CD14-positive monocyte (primary cell): Measurements from ENCODE around the gene CCR8. TPM values are rescaled to one million over a fixed set of nuclear protein-coding genes. Genes with fewer than 3 reads are reported as not detected.

Experiments used
- DNase-seq, 3 donors: peaks; one replicate each; pipeline ENCODE4 v3.0.0-alpha.2; 2011 to 2022
- H2AFZ ChIP-seq: 2 replicates; pipeline ENCODE4 v1.6.0; 2012; ENCODE audit warnings: mild to moderate bottlenecking, low read depth, low read length, inconsistent platforms; ENCODE audit not compliant: insufficient read depth, poor library complexity, severe bottlenecking
- H3K27ac ChIP-seq, 2 donors: 1 replicate in 1 of 2; 2 replicates in 1 of 2; pipeline ENCODE4 v1.5.1; 2012 to 2013; ENCODE audit warnings: low read length in 2 of 2, control low read depth in 1 of 2, inconsistent platforms in 1 of 2, low read depth in 1 of 2, mild to moderate bottlenecking in 1 of 2
- H3K27me3 ChIP-seq, 2 donors: one replicate each; pipeline versions ENCODE4 v1.6.0 to v1.6.1; 2011 to 2013; ENCODE audit warnings: low read length in 2 of 2; ENCODE audit not compliant: control insufficient read depth in 2 of 2, insufficient read depth in 2 of 2
- H3K36me3 ChIP-seq, 2 donors: replicated peaks in 1 of 2; 1 replicate in 1 of 2; 2 replicates in 1 of 2; pipeline versions ENCODE4 v1.5.1 to v1.6.1; 2012 to 2013; ENCODE audit warnings: low read length in 2 of 2, control low read depth in 1 of 2, inconsistent platforms in 1 of 2, mild to moderate bottlenecking in 1 of 2; ENCODE audit not compliant: insufficient read depth in 2 of 2, control insufficient read depth in 1 of 2
- H3K4me1 ChIP-seq, 2 donors: 1 replicate in 1 of 2; 2 replicates in 1 of 2; pipeline versions ENCODE4 v1.5.1 to v1.6.1; 2012 to 2013; ENCODE audit warnings: low read length in 2 of 2, control low read depth in 1 of 2, inconsistent platforms in 1 of 2, mild to moderate bottlenecking in 1 of 2, moderate library complexity in 1 of 2; ENCODE audit not compliant: insufficient read depth in 2 of 2, control insufficient read depth in 1 of 2
- H3K4me2 ChIP-seq: replicated peaks from 2 replicates; pipeline ENCODE3; 2012; ENCODE audit warnings: low read length, moderate library complexity, mild to moderate bottlenecking; ENCODE audit not compliant: poor library complexity, severe bottlenecking; ENCODE audit errors: extremely low read depth
- H3K4me3 ChIP-seq, 3 experiments: fragments of 200-600 bp in 1 of 3; sonication (generic) in 1 of 3; replicated peaks in 1 of 3; 1 replicate in 2 of 3; 2 replicates in 1 of 3; pipeline ENCODE4 v1.5.1; 2011 to 2013; ENCODE audit warnings: low read length in 3 of 3, mild to moderate bottlenecking in 3 of 3, control low read depth in 2 of 3, low read depth in 2 of 3, inconsistent platforms in 1 of 3, moderate library complexity in 1 of 3
- H3K79me2 ChIP-seq: 2 replicates; pipeline ENCODE4 v1.6.0; 2012; ENCODE audit warnings: mild to moderate bottlenecking, control low read depth, inconsistent platforms, low read length, moderate library complexity; ENCODE audit not compliant: insufficient read depth
- H3K9ac ChIP-seq: 2 replicates; pipeline ENCODE4 v1.6.0; 2017; ENCODE audit warnings: low read length, mild to moderate bottlenecking; ENCODE audit not compliant: insufficient read depth, poor library complexity, severe bottlenecking
- H3K9me3 ChIP-seq, 2 donors: replicated peaks in 1 of 2; 1 replicate in 1 of 2; 2 replicates in 1 of 2; pipeline versions ENCODE4 v1.5.1 to v1.6.1; 2012 to 2013; ENCODE audit warnings: low read length in 2 of 2, control low read depth in 1 of 2; ENCODE audit not compliant: control insufficient read depth in 1 of 2, insufficient read depth in 1 of 2
- H4K20me1 ChIP-seq: 2 replicates; pipeline ENCODE4 v1.6.0; 2012; ENCODE audit warnings: mild to moderate bottlenecking, low read length, control low read depth, moderate library complexity; ENCODE audit not compliant: insufficient read depth
- H3K27ac Mint-ChIP-seq, 7 donors: one replicate each; pipeline ENCODE4 v1.8.0; 2020; ENCODE audit warnings: mild to moderate bottlenecking in 7 of 7, mixed read lengths in 7 of 7, moderate library complexity in 6 of 7, inconsistent platforms in 2 of 7
- H3K27me3 Mint-ChIP-seq, 3 donors: one replicate each; pipeline ENCODE4 v1.8.0; 2021 to 2022; ENCODE audit warnings: low read depth in 3 of 3, mild to moderate bottlenecking in 3 of 3, mixed read lengths in 3 of 3, moderate library complexity in 3 of 3, inconsistent platforms in 1 of 3
- H3K36me3 Mint-ChIP-seq, 2 donors: one replicate each; pipeline ENCODE4 v1.8.0; 2020; ENCODE audit warnings: mixed read lengths in 2 of 2, inconsistent platforms in 1 of 2, mild to moderate bottlenecking in 1 of 2
- H3K4me1 Mint-ChIP-seq: one replicate; pipeline ENCODE4 v1.8.0; 2020; ENCODE audit warnings: mild to moderate bottlenecking, mixed read lengths
- H3K4me3 Mint-ChIP-seq, 2 donors: one replicate each; pipeline ENCODE4 v1.8.0; 2020; ENCODE audit warnings: mild to moderate bottlenecking in 2 of 2, mixed read lengths in 2 of 2, moderate library complexity in 1 of 2
- H3K9me3 Mint-ChIP-seq, 7 donors: one replicate each; pipeline ENCODE4 v1.8.0; 2020 to 2022; ENCODE audit warnings: mixed read lengths in 7 of 7, mild to moderate bottlenecking in 6 of 7, moderate library complexity in 6 of 7, inconsistent platforms in 2 of 7
- CTCF ChIP-seq: fragments of 200-600 bp; IDR thresholded peaks from one replicate; pipeline ENCODE4 v1.8.0; 2022; ENCODE audit warnings: antibody characterized with exemption, mild to moderate bottlenecking
- WGBS: methylation state at CpG from one replicate; pipeline ENCODE4 v1.1.5; 2013; ENCODE audit warnings: missing lambda C conversion rate; ENCODE audit not compliant: insufficient coverage; 5-methylcytosine and 5-hydroxymethylcytosine counted together
- intact Hi-C, 2 donors: fragments of 100-400 bp; cut with micrococcal nuclease; formaldehyde crosslinking; loops; one replicate each; pipeline versions ENCODE4 v1.15.0 to v1.15.1; 2023
- polyA plus RNA-seq, 3 donors: library from polyadenylated mRNA; depleted of rRNA in 1 of 3; unstranded in 2 of 3; stranded (reverse) in 1 of 3; fragments of 300-500 nt in 2 of 3; fragments of >200 nt in 1 of 3; fragmentation: Illumina TruSeq in 2 of 3; gene quantifications; 1 replicate in 2 of 3; 2 replicates in 1 of 3; pipeline ENCODE4 v1.2.3, GENCODE V29; 2012 to 2021

CCR8 gene
- polyA plus RNA-seq, 3 donors: not detected

- no peak for TF ChIP-seq CTCF
- Histone ChIP-seq H3K4me2 (no peak overlapping the region), H3K27me3 (no peaks in the 10 kb centered on the region), H3K9me3 (no peaks in the 10 kb centered on the region), H3K9ac (no peak overlapping the region), H4K20me1 (no peaks in the 10 kb centered on the region), H2AFZ (no peak overlapping the region), H3K36me3 (no peaks in the 10 kb centered on the region), H3K4me1 (peaks cover 16 to 22% of the 10 kb centered on the region in 2 donors), H3K79me2 (peaks cover 6% of the 10 kb centered on the region), H3K4me3 (no peak overlapping the region), H3K27ac (no peak overlapping the region)
- Mint-ChIP-seq H3K27ac (no peak overlapping the region), H3K4me1 (peaks cover 14% of the 10 kb centered on the region), H3K4me3 (no peak overlapping the region), H3K9me3 (no peaks in the 10 kb centered on the region), H3K27me3 (peaks cover 0 to 4% (median 2%) of the 10 kb centered on the region in 3 donors), H3K36me3 (no peaks in the 10 kb centered on the region)
- no peak for DNase-seq
- no CpG with 5 or more reads among the region's 5 CpGs for WGBS
- intact Hi-C loops: no loop called here
Measured at GRCh38 chr3:39379778-39380155, 50.3 kb downstream of the CCR8 start.

- no peak overlapping the region for H3K4me3 Mint-ChIP-seq
- peaks cover 16 to 22% of the 10 kb centered on the region in 2 donors for H3K4me1 ChIP-seq
- H3K79me2 ChIP-seq: peaks cover 21% of the 10 kb centered on the region
- H3K4me3 ChIP-seq: no peak overlapping the region
- no peak overlapping the region for H3K27ac Mint-ChIP-seq
- no peak overlapping the region for H3K4me2 ChIP-seq
- H3K9me3 Mint-ChIP-seq: no peaks in the 10 kb centered on the region
- no peaks in the 10 kb centered on the region for H3K27me3 ChIP-seq
- peaks cover under 1 to 3% of the 10 kb centered on the region in 2 donors for H3K36me3 Mint-ChIP-seq
- H4K20me1 ChIP-seq: peaks cover 11% of the 10 kb centered on the region
- intact Hi-C loops: no loop called here
- H3K27me3 Mint-ChIP-seq: peaks cover 0 to 2% (median 2%) of the 10 kb centered on the region in 3 donors
- no peak overlapping the region for H3K9ac ChIP-seq
- H3K9me3 ChIP-seq: no peaks in the 10 kb centered on the region
- peaks cover 23% of the 10 kb centered on the region for H3K4me1 Mint-ChIP-seq
- H3K36me3 ChIP-seq: no peaks in the 10 kb centered on the region
- no peak overlapping the region for H2AFZ ChIP-seq
- H3K27ac ChIP-seq: no peak overlapping the region
- no peak for TF ChIP-seq CTCF
- DNase-seq: no peak
- no CpG with 5 or more reads among the region's 3 CpGs for WGBS
Measured at GRCh38 chr3:39381432-39381831, 51.9 kb downstream of the CCR8 start.

Other genes with a start within 250 kb of the CCR8 start
- gene GORASP1, start 222.1 kb upstream of the CCR8 start, polyA plus RNA-seq: 100 to 1,000 TPM in 1 of 3 donors, 10 to 100 TPM in 2; 23.2 to 105 (median 31.2) TPM
- gene TTC21A, start 222.0 kb upstream of the CCR8 start, polyA plus RNA-seq: 10 to 100 TPM in 1 of 3 donors, 1 to 10 TPM in 1, under 1 TPM in 1; 0.67 to 12.9 (median 2.2) TPM
- 100 to 1,000 TPM; 104 to 487 (median 113) TPM for gene CSRNP1, start 176.1 kb upstream of the CCR8 start, polyA plus RNA-seq
- not detected for gene XIRP1, start 137.1 kb upstream of the CCR8 start, polyA plus RNA-seq
- gene CX3CR1, start 49.7 kb upstream of the CCR8 start, polyA plus RNA-seq: 100 to 1,000 TPM in 2 of 3 donors, 10 to 100 TPM in 1; 25.9 to 405 (median 184) TPM
- gene SLC25A38, start 53.7 kb downstream of the CCR8 start, polyA plus RNA-seq: 1 to 10 TPM; 5.7 to 8.9 (median 7.5) TPM
- 100 to 1,000 TPM; 172 to 574 (median 219) TPM for gene RPSA, start 77.0 kb downstream of the CCR8 start, polyA plus RNA-seq
- not detected for gene MOBP, start 138.0 kb downstream of the CCR8 start, polyA plus RNA-seq